Small intestine (tissue), 7 donors: ENCODE results near the gene TMEM132C. TPM values are rescaled to one million over a fixed set of nuclear protein-coding genes. Genes with fewer than 3 reads are reported as not detected.
A peak's percentile ranks its signal among the peaks of the same experiment; 100 is the strongest.

Source experiments
- DNase-seq, 2 donors: peaks; one replicate each; pipeline versions ENCODE4 v3.0.0 to v3.0.0-alpha.2; 2013
- FAIRE-seq: peaks from 2 replicates; lab custom pipeline; 2012; peaks lifted over from hg19 to GRCh38; lab: Jason Lieb, UNC
- H3K27ac ChIP-seq, 3 donors: one replicate each; pipeline ENCODE4 v1.5.1; 2013; ENCODE audit warnings: low read length in 2 of 3, mild to moderate bottlenecking in 2 of 3, control low read depth in 1 of 3, inconsistent platforms in 1 of 3, low read depth in 1 of 3, moderate library complexity in 1 of 3
- H3K27me3 ChIP-seq, 3 donors: one replicate each; pipeline ENCODE4 v1.6.1; 2013; ENCODE audit warnings: low read length in 3 of 3, inconsistent platforms in 1 of 3; ENCODE audit not compliant: control insufficient read depth in 3 of 3, insufficient read depth in 3 of 3
- H3K36me3 ChIP-seq, 3 donors: one replicate each; pipeline ENCODE4 v1.6.1; 2013; ENCODE audit warnings: low read length in 3 of 3, inconsistent platforms in 1 of 3, low read depth in 1 of 3, mild to moderate bottlenecking in 1 of 3, moderate library complexity in 1 of 3; ENCODE audit not compliant: control insufficient read depth in 3 of 3, insufficient read depth in 2 of 3
- H3K4me1 ChIP-seq, 3 donors: one replicate each; pipeline ENCODE4 v1.6.1; 2013; ENCODE audit warnings: low read length in 2 of 3, inconsistent platforms in 1 of 3, low read depth in 1 of 3, mild to moderate bottlenecking in 1 of 3, moderate library complexity in 1 of 3; ENCODE audit not compliant: control insufficient read depth in 3 of 3, insufficient read depth in 2 of 3
- H3K4me3 ChIP-seq, 3 donors: one replicate each; pipeline ENCODE4 v1.5.1; 2013; ENCODE audit warnings: low read length in 3 of 3, control low read depth in 1 of 3, inconsistent platforms in 1 of 3, low read depth in 1 of 3, mild to moderate bottlenecking in 1 of 3, moderate library complexity in 1 of 3
- H3K9me3 ChIP-seq, 2 donors: one replicate each; pipeline ENCODE4 v1.6.1; 2013; ENCODE audit warnings: low read depth in 1 of 2, low read length in 1 of 2; ENCODE audit not compliant: control insufficient read depth in 2 of 2, insufficient read depth in 1 of 2
- WGBS, 3 donors: extraction: QIAGEN DNeasy Blood & Tissue Kit; methylation state at CpG; one replicate each; pipeline ENCODE4 v1.1.7; 2013; 5-methylcytosine and 5-hydroxymethylcytosine counted together
- polyA plus RNA-seq, 4 donors: library from polyadenylated mRNA; stranded (reverse) in 3 of 4; unstranded in 1 of 4; fragments of 200-250 nt in 3 of 4; fragments of 120-200 nt in 1 of 4; gene quantifications; one replicate each; pipeline versions ENCODE4 v1.2.1 to v1.2.3, GENCODE V29; 2013
- donor health status: healthy with polysubstance abuse.
- donor health status: control.
- donor health status: control.
- donor health status: Bipolar disorder and iron deficiency.
- donor health status: healthy.

The TMEM132C gene
- polyA plus RNA-seq, 4 donors: 0.27 to 3.2 (median 0.27) TPM; not detected in 1

- Histone ChIP-seq H3K36me3 (no peaks in the 10 kb centered on the region), H3K9me3 (no peaks in the 10 kb centered on the region), H3K4me1 (peaks cover 0 to 10% (median 4%) of the 10 kb centered on the region in 3 donors), H3K27ac (no peak overlapping the region), H3K4me3 (no peak overlapping the region), H3K27me3 (peaks cover 0 to 1% (median 0%) of the 10 kb centered on the region in 3 donors)
- no peak for FAIRE-seq
- no peak for DNase-seq
- 68 to 94% (median 78%) methylated on average over 3 of the region's 3 CpGs for WGBS, 3 donors
These were observed 390.4 kb downstream of the TMEM132C start for GRCh38 chr12:128657378-128657777.

DNA sequence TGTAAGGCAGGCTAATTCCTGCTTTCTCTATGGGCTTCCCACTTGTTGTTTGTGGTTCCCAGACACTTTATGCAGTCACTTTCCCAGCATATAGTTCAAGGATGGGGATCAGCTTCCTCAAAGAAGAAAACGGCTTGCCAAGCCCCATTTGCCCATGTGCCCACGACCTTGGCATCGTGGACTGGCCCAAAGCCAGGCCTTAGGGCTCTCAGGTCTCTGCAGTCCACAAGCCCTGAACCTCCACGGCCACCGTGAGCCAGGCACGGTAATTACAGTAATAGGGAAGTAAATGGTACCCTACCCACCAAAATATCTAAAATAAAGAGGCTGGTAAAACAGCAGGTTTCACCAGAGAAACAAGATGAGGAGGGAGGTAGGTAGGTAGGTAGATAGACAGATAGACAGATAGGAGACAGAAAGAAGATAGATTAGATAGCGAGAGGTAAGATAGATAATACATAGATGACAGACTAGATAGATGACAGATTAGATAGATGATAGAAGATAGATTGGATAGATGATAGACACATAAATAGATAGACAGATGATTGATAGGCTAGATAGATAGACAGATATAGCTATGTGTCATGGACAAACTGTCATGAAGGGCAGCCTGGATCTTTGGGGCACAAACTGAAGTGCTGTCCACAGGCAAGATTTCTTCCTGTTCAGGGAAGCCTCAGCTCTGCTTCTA is 393.7 kb downstream of the TMEM132C start:
- no peak for FAIRE-seq
- Histone ChIP-seq H3K4me3 (no peak overlapping the region), H3K27ac (no peak overlapping the region), H3K4me1 (peaks cover 0 to 10% (median 4%) of the 10 kb centered on the region in 3 donors), H3K27me3 (no peaks in the 10 kb centered on the region), H3K9me3 (peaks cover 0 to 7% of the 10 kb centered on the region in 2 donors), H3K36me3 (no peaks in the 10 kb centered on the region)
- 20 to 44% (median 35%) methylated on average over 7 of the region's 7 CpGs for WGBS, 3 donors
- DNase-seq: peak in 1 of 2 donors; percentile 24

DNA sequence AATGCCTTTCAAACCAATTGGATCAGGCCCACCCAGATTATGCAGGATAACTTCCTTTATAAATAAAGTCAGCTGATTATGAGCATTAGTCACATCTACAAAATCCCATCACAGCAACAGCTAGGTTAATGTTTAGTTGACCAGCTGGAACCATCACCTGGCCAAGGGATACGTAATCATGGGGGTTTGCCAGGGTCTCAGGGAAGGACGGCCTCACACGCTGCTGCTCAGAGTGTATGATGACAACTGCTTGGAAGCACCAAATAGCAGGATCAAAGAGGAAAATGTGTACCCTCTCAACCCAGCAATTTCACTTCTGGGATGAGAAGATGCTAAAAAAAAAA is 394.2 kb downstream of the TMEM132C start:
- no peaks in the 10 kb centered on the region for H3K27me3 ChIP-seq
- H3K9me3 ChIP-seq: peaks cover 0 to 12% of the 10 kb centered on the region in 2 donors
- no peak overlapping the region for H3K27ac ChIP-seq
- H3K4me1 ChIP-seq: peaks cover 0 to 10% (median 4%) of the 10 kb centered on the region in 3 donors
- peak; percentile 29 to 53 for DNase-seq
- no peaks in the 10 kb centered on the region for H3K36me3 ChIP-seq
- 10 to 36% (median 32%) methylated on average over 3 of the region's 3 CpGs for WGBS, 3 donors
- no peak for FAIRE-seq
- no peak overlapping the region for H3K4me3 ChIP-seq

GRCh38 chr12:128662101-128662500 is 395.1 kb downstream of the TMEM132C start:
- peaks cover 0 to 10% (median 4%) of the 10 kb centered on the region in 3 donors for H3K4me1 ChIP-seq
- no peak overlapping the region for H3K4me3 ChIP-seq
- peak; percentile 66 to 86 for DNase-seq
- no peaks in the 10 kb centered on the region for H3K27me3 ChIP-seq
- H3K27ac ChIP-seq: no peak overlapping the region
- no peak for FAIRE-seq
- peaks cover 0 to 13% of the 10 kb centered on the region in 2 donors for H3K9me3 ChIP-seq
- H3K36me3 ChIP-seq: no peaks in the 10 kb centered on the region
- WGBS, 3 donors: 3 to 46% (median 24%) methylated on average over 1 of the region's 1 CpG

GRCh38 chr12:128664501-128664900 is 397.5 kb downstream of the TMEM132C start:
- FAIRE-seq: no peak
- 77 to 84% (median 79%) methylated on average over 9 of the region's 9 CpGs for WGBS, 3 donors
- Histone ChIP-seq H3K9me3 (peaks cover 0 to 13% of the 10 kb centered on the region in 2 donors), H3K4me3 (no peak overlapping the region), H3K27ac (no peak overlapping the region), H3K27me3 (no peaks in the 10 kb centered on the region), H3K36me3 (no peaks in the 10 kb centered on the region), H3K4me1 (peaks cover 0 to 10% (median 4%) of the 10 kb centered on the region in 3 donors)
- no peak for DNase-seq

- FAIRE-seq (no peak), DNase-seq (no peak)
- peaks cover 0 to 18% of the 10 kb centered on the region in 2 donors for H3K9me3 ChIP-seq
- H3K36me3 ChIP-seq: no peaks in the 10 kb centered on the region
- no peak overlapping the region for H3K4me3 ChIP-seq
- no peak overlapping the region for H3K27ac ChIP-seq
- no peaks in the 10 kb centered on the region for H3K4me1 ChIP-seq
- 82 to 84% (median 83%) methylated on average over 7 of the region's 7 CpGs for WGBS, 3 donors
- H3K27me3 ChIP-seq: no peaks in the 10 kb centered on the region
These were observed 400.2 kb downstream of the TMEM132C start for GRCh38 chr12:128667193-128667592.

GRCh38 chr12:128671528-128672042 is 404.6 kb downstream of the TMEM132C start:
- peak in 1 of 2 donors; percentile 8 for DNase-seq
- Histone ChIP-seq H3K4me1 (no peaks in the 10 kb centered on the region), H3K4me3 (no peak overlapping the region), H3K27me3 (no peaks in the 10 kb centered on the region), H3K9me3 (peaks cover 0 to 5% of the 10 kb centered on the region in 2 donors), H3K36me3 (no peaks in the 10 kb centered on the region), H3K27ac (no peak overlapping the region)
- FAIRE-seq: no peak
- 72 to 76% (median 72%) methylated on average over 5 of the region's 5 CpGs for WGBS, 3 donors

GRCh38 chr12:128672428-128672827 is 405.5 kb downstream of the TMEM132C start:
- peaks cover 0 to 5% of the 10 kb centered on the region in 2 donors for H3K9me3 ChIP-seq
- H3K27ac ChIP-seq: no peak overlapping the region
- no peak overlapping the region for H3K4me3 ChIP-seq
- H3K36me3 ChIP-seq: no peaks in the 10 kb centered on the region
- FAIRE-seq (no peak), DNase-seq (no peak)
- no peaks in the 10 kb centered on the region for H3K4me1 ChIP-seq
- no peaks in the 10 kb centered on the region for H3K27me3 ChIP-seq
